Measurements from ENCODE around the gene CRABP2.
A peak's percentile ranks its signal among the peaks of the same experiment; 100 is the strongest.

Gene CRABP2

GRCh38 chr1:156689035-156689952 is 16.1 kb downstream of the CRABP2 start:
- DNase-seq = peak; percentile 85

- DNase-seq = no peak
These were observed 21.1 kb downstream of the CRABP2 start for GRCh38 chr1:156684227-156684782.

GRCh38 chr1:156682166-156682890 is 23.1 kb downstream of the CRABP2 start:
- DNase-seq = no peak

GRCh38 chr1:156681196-156681960 is 24.0 kb downstream of the CRABP2 start:
- no peak for DNase-seq

- DNase-seq = no peak
These were observed 25.3 kb downstream of the CRABP2 start for GRCh38 chr1:156680056-156680455.

- DNase-seq = peak; percentile 70
These were observed 27.5 kb downstream of the CRABP2 start for GRCh38 chr1:156677616-156678596.

GRCh38 chr1:156676820-156677615 is 28.4 kb downstream of the CRABP2 start, which contains the start of gene NES:
TSS of gene NES (minus strand) at chr1:156677407. CDS start at chr1:156677264, 143 bp downstream.
- DNase-seq = no peak

- no peak for DNase-seq
These were observed 29.1 kb downstream of the CRABP2 start for GRCh38 chr1:156676114-156676819.

- no peak for DNase-seq
These were observed 29.9 kb downstream of the CRABP2 start for GRCh38 chr1:156675210-156676113.

GRCh38 chr1:156673387-156674121 is 31.8 kb downstream of the CRABP2 start:
- no peak for DNase-seq

- DNase-seq = no peak
These were observed 33.6 kb downstream of the CRABP2 start for GRCh38 chr1:156671804-156672203.

GRCh38 chr1:156670791-156671190 is 34.6 kb downstream of the CRABP2 start:
- DNase-seq = no peak

GRCh38 chr1:156670359-156670758 is 35.0 kb downstream of the CRABP2 start:
- DNase-seq = no peak

GRCh38 chr1:156669794-156670193 is 35.6 kb downstream of the CRABP2 start:
- DNase-seq = no peak

- DNase-seq = no peak
These were observed 36.4 kb downstream of the CRABP2 start for GRCh38 chr1:156668801-156669637.

GRCh38 chr1:156667968-156668709 is 37.2 kb downstream of the CRABP2 start:
- DNase-seq = no peak

GRCh38 chr1:156667610-156667967 is 37.8 kb downstream of the CRABP2 start:
- no peak for DNase-seq

Data from NCI-H510A treated with DMSO at 0.1 percent for 48 hours (cell line).